OCI-LY3 (cell line): ENCODE data around the gene ZSCAN29.

ENCODE experiments used
- EZH2phosphoT487 ChIP-seq: fragments of 200-600 bp; shearing (Covaris generic); IDR thresholded peaks from 2 replicates; pipeline ENCODE4 v1.6.1; 2018; ENCODE audit warnings: antibody characterized with exemption, mixed run types, low read depth
- TF ChIP-seq, protein P1 (sequence below): fragments of 200-600, 300-600 bp; sonication (generic); IDR thresholded peaks from 2 replicates; pipeline ENCODE4 v1.5.1; 2014; ENCODE audit warnings: antibody characterized with exemption, low read length, low read depth

DNA sequence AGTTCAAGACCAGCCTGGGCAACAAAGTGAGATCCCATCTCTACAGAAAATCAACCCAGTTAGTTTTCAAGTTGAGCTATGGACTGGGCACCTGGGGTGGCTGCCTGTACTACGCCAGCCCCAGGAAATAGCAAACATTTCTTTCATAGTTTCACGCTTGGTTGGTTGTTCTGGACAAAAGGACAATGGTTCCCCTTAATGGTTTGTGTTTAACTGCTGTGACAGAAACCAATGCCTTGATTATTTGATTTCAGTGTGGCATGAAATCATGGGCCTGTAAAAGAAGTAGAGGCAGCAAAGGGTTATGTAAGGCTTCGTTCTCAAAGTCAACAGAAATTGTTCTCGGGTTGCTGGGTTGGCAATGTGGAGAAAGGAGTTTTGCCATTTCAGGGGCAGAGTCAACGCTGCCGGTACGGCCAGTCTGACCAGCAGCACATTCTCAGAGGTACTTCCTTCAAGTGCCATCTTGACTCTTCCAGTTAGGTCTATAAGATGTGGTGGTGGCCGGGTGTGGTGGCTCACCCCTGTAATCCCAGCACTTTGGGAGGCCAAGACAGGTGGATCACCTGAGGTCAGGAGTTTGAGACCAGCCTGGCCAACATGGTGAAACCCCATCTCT is 53.2 kb downstream of the ZSCAN29 start:
- TF ChIP-seq, protein P1, sequence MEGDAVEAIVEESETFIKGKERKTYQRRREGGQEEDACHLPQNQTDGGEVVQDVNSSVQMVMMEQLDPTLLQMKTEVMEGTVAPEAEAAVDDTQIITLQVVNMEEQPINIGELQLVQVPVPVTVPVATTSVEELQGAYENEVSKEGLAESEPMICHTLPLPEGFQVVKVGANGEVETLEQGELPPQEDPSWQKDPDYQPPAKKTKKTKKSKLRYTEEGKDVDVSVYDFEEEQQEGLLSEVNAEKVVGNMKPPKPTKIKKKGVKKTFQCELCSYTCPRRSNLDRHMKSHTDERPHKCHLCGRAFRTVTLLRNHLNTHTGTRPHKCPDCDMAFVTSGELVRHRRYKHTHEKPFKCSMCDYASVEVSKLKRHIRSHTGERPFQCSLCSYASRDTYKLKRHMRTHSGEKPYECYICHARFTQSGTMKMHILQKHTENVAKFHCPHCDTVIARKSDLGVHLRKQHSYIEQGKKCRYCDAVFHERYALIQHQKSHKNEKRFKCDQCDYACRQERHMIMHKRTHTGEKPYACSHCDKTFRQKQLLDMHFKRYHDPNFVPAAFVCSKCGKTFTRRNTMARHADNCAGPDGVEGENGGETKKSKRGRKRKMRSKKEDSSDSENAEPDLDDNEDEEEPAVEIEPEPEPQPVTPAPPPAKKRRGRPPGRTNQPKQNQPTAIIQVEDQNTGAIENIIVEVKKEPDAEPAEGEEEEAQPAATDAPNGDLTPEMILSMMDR = no peak
- TF ChIP-seq EZH2phosphoT487 = no peak
